ENCODE measurements around the gene ACVR2B. TPM values are rescaled to one million over a fixed set of nuclear protein-coding genes. Genes with fewer than 3 reads are reported as not detected.

The ACVR2B gene
- total RNA-seq, 2 experiments from 2014 or later, result 7.0 to 7.6 TPM

- Mint-ChIP-seq H3K27me3 (no peaks in the 10 kb centered on the region), H3K4me1 (no peaks in the 10 kb centered on the region), H3K9me3 (no peaks in the 10 kb centered on the region), H3K4me3 (no peak overlapping the region), H3K36me3 (ENCODE audit: low read depth) (peaks cover 36% of the 10 kb centered on the region), H3K27ac (no peak overlapping the region)
- DNase-seq, result no peak
- ChIA-PET CTCF (interaction anchor here (1.4 to 3.4 kb wide), 2 partner anchors 14 to 25 kb away, joined by 3 to 28 read pairs; no protein-coding TSS in a partner anchor), POLR2A (interaction anchor here (1.8 kb wide), 1 partner anchor 13 kb away, joined by 4 read pairs; no protein-coding TSS in a partner anchor)
Measured at GRCh38 chr3:38507120-38507519, 53.4 kb downstream of the ACVR2B start.

- peaks cover 36% of the 10 kb centered on the region for H3K36me3 Mint-ChIP-seq (ENCODE audit: low read depth)
- CTCF ChIA-PET, result interaction anchor here (1.2 to 2.3 kb wide), 2 partner anchors 11 to 13 kb away, joined by 4 to 21 read pairs; partner anchors contain the start of gene EXOG
- H3K27me3 Mint-ChIP-seq, result no peaks in the 10 kb centered on the region
- POLR2A ChIA-PET, result interaction anchor here (0.9 to 1.0 kb wide), 2 partner anchors 9 to 13 kb away, joined by 3 to 4 read pairs; no protein-coding TSS in a partner anchor
- H3K4me1 Mint-ChIP-seq, result no peaks in the 10 kb centered on the region
- no peaks in the 10 kb centered on the region for H3K9me3 Mint-ChIP-seq
- H3K4me3 Mint-ChIP-seq, result no peak overlapping the region
- no peak for DNase-seq
- H3K27ac Mint-ChIP-seq, result no peak overlapping the region
Measured at GRCh38 chr3:38509732-38510131, 56.0 kb downstream of the ACVR2B start.

- H3K27me3 Mint-ChIP-seq, result no peaks in the 10 kb centered on the region
- CTCF ChIA-PET, result interaction anchor here (2.3 kb wide), 1 partner anchor 10 kb away, joined by 21 read pairs; no protein-coding TSS in a partner anchor
- peaks cover 36% of the 10 kb centered on the region for H3K36me3 Mint-ChIP-seq (ENCODE audit: low read depth)
- POLR2A ChIA-PET, result no interaction called here
- DNase-seq, result no peak
- no peaks in the 10 kb centered on the region for H3K9me3 Mint-ChIP-seq
- H3K4me3 Mint-ChIP-seq, result no peak overlapping the region
- H3K27ac Mint-ChIP-seq, result no peak overlapping the region
- H3K4me1 Mint-ChIP-seq, result no peaks in the 10 kb centered on the region
Measured at GRCh38 chr3:38510631-38511030, 56.9 kb downstream of the ACVR2B start.

GRCh38 chr3:38511546-38511945 is 57.9 kb downstream of the ACVR2B start:
- ChIA-PET CTCF (interaction anchor here (2.3 kb wide), 1 partner anchor 10 kb away, joined by 16 read pairs; no protein-coding TSS in a partner anchor), POLR2A (no interaction called here)
- Mint-ChIP-seq H3K27ac (no peak overlapping the region), H3K4me3 (no peak overlapping the region), H3K36me3 (ENCODE audit: low read depth) (peaks cover 40% of the 10 kb centered on the region), H3K9me3 (no peaks in the 10 kb centered on the region), H3K4me1 (no peaks in the 10 kb centered on the region), H3K27me3 (no peaks in the 10 kb centered on the region)
- DNase-seq, result no peak

- no peaks in the 10 kb centered on the region for H3K27me3 Mint-ChIP-seq
- H3K4me3 Mint-ChIP-seq, result no peak overlapping the region
- H3K4me1 Mint-ChIP-seq, result peaks cover 17% of the 10 kb centered on the region
- H3K36me3 Mint-ChIP-seq (ENCODE audit: low read depth), result peaks cover 34% of the 10 kb centered on the region
- POLR2A ChIA-PET, result interaction anchor here (1.9 kb wide), 1 partner anchor 19 kb away, joined by 6 read pairs; no protein-coding TSS in a partner anchor
- no peak for DNase-seq
- no peak overlapping the region for H3K27ac Mint-ChIP-seq
- CTCF ChIA-PET, result interaction anchor here (0.8 to 1.2 kb wide), 2 partner anchors 136 kb away, joined by 3 read pairs; no protein-coding TSS in a partner anchor
- H3K9me3 Mint-ChIP-seq, result no peaks in the 10 kb centered on the region
Measured at GRCh38 chr3:38515367-38515766, 61.7 kb downstream of the ACVR2B start.

GRCh38 chr3:38516669-38517068 is 63.0 kb downstream of the ACVR2B start:
- Mint-ChIP-seq H3K36me3 (ENCODE audit: low read depth) (peaks cover 28% of the 10 kb centered on the region), H3K27me3 (no peaks in the 10 kb centered on the region), H3K4me1 (peaks cover 26% of the 10 kb centered on the region), H3K27ac (no peak overlapping the region), H3K9me3 (no peaks in the 10 kb centered on the region), H3K4me3 (no peak overlapping the region)
- ChIA-PET POLR2A (no interaction called here), CTCF (interaction anchor here (1.1 kb wide), 1 partner anchor 9 kb away, joined by 3 read pairs; no protein-coding TSS in a partner anchor)
- no peak for DNase-seq

GRCh38 chr3:38519000-38519399 is 65.3 kb downstream of the ACVR2B start:
- CTCF ChIA-PET, result interaction anchor here (0.6 to 5.3 kb wide), 6 partner anchors 16 to 143 kb away, joined by 3 to 52 read pairs (median 4); partner anchors contain the start of gene EXOG
- H3K27ac Mint-ChIP-seq, result peak overlapping the region; percentile 23
- peaks cover 26% of the 10 kb centered on the region for H3K4me1 Mint-ChIP-seq
- POLR2A ChIA-PET, result interaction anchor here (0.9 to 1.4 kb wide), 3 partner anchors 10 to 354 kb away, joined by 3 to 4 read pairs (median 3); partner anchors contain the start of gene OXSR1
- H3K27me3 Mint-ChIP-seq, result no peaks in the 10 kb centered on the region
- no peak for DNase-seq
- no peaks in the 10 kb centered on the region for H3K9me3 Mint-ChIP-seq
- H3K4me3 Mint-ChIP-seq, result no peak overlapping the region
- H3K36me3 Mint-ChIP-seq (ENCODE audit: low read depth), result peaks cover 24% of the 10 kb centered on the region

- H3K9me3 Mint-ChIP-seq, result no peaks in the 10 kb centered on the region
- peak overlapping the region; percentile 58 for H3K27ac Mint-ChIP-seq
- peak; percentile 23 for DNase-seq
- H3K36me3 Mint-ChIP-seq (ENCODE audit: low read depth), result peaks cover 26% of the 10 kb centered on the region
- no peaks in the 10 kb centered on the region for H3K27me3 Mint-ChIP-seq
- CTCF ChIA-PET, result interaction anchor here (0.6 to 5.3 kb wide), 10 partner anchors 10 to 146 kb away, joined by 3 to 52 read pairs (median 21); partner anchors contain the start of gene EXOG
- H3K4me3 Mint-ChIP-seq, result peak overlapping the region; percentile 5
- POLR2A ChIA-PET, result interaction anchor here (1.0 to 1.4 kb wide), 2 partner anchors 132 to 355 kb away, joined by 3 to 4 read pairs; partner anchors contain the start of gene OXSR1
- H3K4me1 Mint-ChIP-seq, result peaks cover 26% of the 10 kb centered on the region
Measured at GRCh38 chr3:38519651-38520050, 66.0 kb downstream of the ACVR2B start.

- Mint-ChIP-seq H3K9me3 (no peaks in the 10 kb centered on the region), H3K27me3 (no peaks in the 10 kb centered on the region), H3K4me3 (no peak overlapping the region), H3K4me1 (peaks cover 26% of the 10 kb centered on the region), H3K27ac (no peak overlapping the region), H3K36me3 (ENCODE audit: low read depth) (peaks cover 42% of the 10 kb centered on the region)
- peak; percentile 69 for DNase-seq
- CTCF ChIA-PET, result interaction anchor here (0.6 to 5.3 kb wide), 36 partner anchors 9 to 801 kb away, joined by 3 to 52 read pairs (median 5); partner anchors contain the start of genes DLEC1 and EXOG
- POLR2A ChIA-PET, result interaction anchor here (0.9 to 1.2 kb wide), 2 partner anchors 8 to 25 kb away, joined by 3 to 4 read pairs; partner anchors contain the start of gene EXOG
Measured at GRCh38 chr3:38521391-38521987, 67.8 kb downstream of the ACVR2B start.

- Mint-ChIP-seq H3K4me1 (peaks cover 26% of the 10 kb centered on the region), H3K27ac (no peak overlapping the region), H3K9me3 (no peaks in the 10 kb centered on the region), H3K36me3 (ENCODE audit: low read depth) (peaks cover 44% of the 10 kb centered on the region), H3K27me3 (no peaks in the 10 kb centered on the region), H3K4me3 (no peak overlapping the region)
- ChIA-PET CTCF (interaction anchor here (1.0 to 5.3 kb wide), 30 partner anchors 8 to 801 kb away, joined by 3 to 52 read pairs (median 7); partner anchors contain the start of genes DLEC1 and EXOG), POLR2A (interaction anchor here (0.6 to 1.2 kb wide), 2 partner anchors 8 to 9 kb away, joined by 3 read pairs; no protein-coding TSS in a partner anchor)
- no peak for DNase-seq
Measured at GRCh38 chr3:38522002-38522401, 68.3 kb downstream of the ACVR2B start.

- H3K36me3 Mint-ChIP-seq (ENCODE audit: low read depth), result peaks cover 39% of the 10 kb centered on the region
- no peak overlapping the region for H3K4me3 Mint-ChIP-seq
- no peaks in the 10 kb centered on the region for H3K9me3 Mint-ChIP-seq
- no peaks in the 10 kb centered on the region for H3K27me3 Mint-ChIP-seq
- CTCF ChIA-PET, result interaction anchor here (1.6 to 5.3 kb wide), 4 partner anchors 122 to 476 kb away, joined by 5 to 52 read pairs (median 6); no protein-coding TSS in a partner anchor
- peaks cover 19% of the 10 kb centered on the region for H3K4me1 Mint-ChIP-seq
- DNase-seq, result no peak
- POLR2A ChIA-PET, result no interaction called here
- no peak overlapping the region for H3K27ac Mint-ChIP-seq
Measured at GRCh38 chr3:38524141-38524739, 70.5 kb downstream of the ACVR2B start.

- no peak overlapping the region for H3K27ac Mint-ChIP-seq
- DNase-seq, result no peak
- no peaks in the 10 kb centered on the region for H3K27me3 Mint-ChIP-seq
- H3K4me3 Mint-ChIP-seq, result no peak overlapping the region
- no peaks in the 10 kb centered on the region for H3K9me3 Mint-ChIP-seq
- ChIA-PET POLR2A (no interaction called here), CTCF (no interaction called here)
- H3K4me1 Mint-ChIP-seq, result no peaks in the 10 kb centered on the region
- H3K36me3 Mint-ChIP-seq (ENCODE audit: low read depth), result peaks cover 36% of the 10 kb centered on the region
Measured at GRCh38 chr3:38526792-38527191, 73.1 kb downstream of the ACVR2B start.

- ChIA-PET POLR2A (no interaction called here), CTCF (interaction anchor here (2.2 kb wide), 1 partner anchor 123 kb away, joined by 6 read pairs; no protein-coding TSS in a partner anchor)
- no peak overlapping the region for H3K27ac Mint-ChIP-seq
- no peak for DNase-seq
- no peak overlapping the region for H3K4me3 Mint-ChIP-seq
- H3K36me3 Mint-ChIP-seq (ENCODE audit: low read depth), result peaks cover 36% of the 10 kb centered on the region
- H3K27me3 Mint-ChIP-seq, result no peaks in the 10 kb centered on the region
- no peaks in the 10 kb centered on the region for H3K9me3 Mint-ChIP-seq
- no peaks in the 10 kb centered on the region for H3K4me1 Mint-ChIP-seq
Measured at GRCh38 chr3:38528457-38528856, 74.8 kb downstream of the ACVR2B start.
